ENCODE measurements around the gene SNPH.

GRCh38 chr20:1331801-1332453, 65.8 kb downstream of the SNPH start:
- TF ChIP-seq POLR2A (IDR thresholded peaks at IDR 0.05) (no peak), CTCF (IDR thresholded peaks at IDR 0.05) (no peak)
